ELF-1 (cell line): ENCODE measurements around the gene NRL.

ENCODE experiments used
- DNase-seq: peaks from one replicate; pipeline ENCODE4 v3.0.0-alpha.2; 2016; ENCODE audit warnings: low read depth, low spot score

The NRL gene

GRCh38 chr14:24114532-24115421, at the start of gene NRL, which contains the start of gene DCAF11:
Gene NRL (minus strand): TSS chr14:24114949. CDS start chr14:24082848, 32,101 bp downstream.
Gene DCAF11 (plus strand): TSS chr14:24114777. CDS start chr14:24115595, 818 bp downstream.
- peak; percentile 100 for DNase-seq

GRCh38 chr14:24162093-24162492, 47.3 kb upstream of the NRL start:
- no peak for DNase-seq

GRCh38 chr14:24160850-24161804, 46.4 kb upstream of the NRL start, which contains the start of gene IRF9:
Gene IRF9 (plus strand): TSS chr14:24161265. CDS start chr14:24162145, 880 bp downstream.
- DNase-seq = peak; percentile 99

- DNase-seq = no peak
These were observed 45.7 kb upstream of the NRL start for GRCh38 chr14:24160499-24160849.

GRCh38 chr14:24159777-24160498, 45.2 kb upstream of the NRL start:
- DNase-seq = no peak

- DNase-seq = no peak
These were observed 42.6 kb upstream of the NRL start for GRCh38 chr14:24157331-24157730.

GRCh38 chr14:24156840-24157239, 42.1 kb upstream of the NRL start:
- DNase-seq = no peak

- DNase-seq = no peak
These were observed 40.4 kb upstream of the NRL start for GRCh38 chr14:24155100-24155499.

GRCh38 chr14:24151404-24152080, 36.8 kb upstream of the NRL start:
- no peak for DNase-seq

- no peak for DNase-seq
These were observed 36.2 kb upstream of the NRL start for GRCh38 chr14:24150993-24151392.

GRCh38 chr14:24150567-24150966, 35.8 kb upstream of the NRL start:
- no peak for DNase-seq

GRCh38 chr14:24150061-24150460, 35.3 kb upstream of the NRL start:
- no peak for DNase-seq

GRCh38 chr14:24149302-24149969, 34.7 kb upstream of the NRL start:
- no peak for DNase-seq

GRCh38 chr14:24147761-24148428, 33.1 kb upstream of the NRL start:
- no peak for DNase-seq

GRCh38 chr14:24146978-24147760, 32.4 kb upstream of the NRL start, which contains the start of gene RNF31:
Gene RNF31 (plus strand): TSS chr14:24147498. CDS start chr14:24147699, 201 bp downstream.
- peak; percentile 99 for DNase-seq

GRCh38 chr14:24146453-24146977, 31.8 kb upstream of the NRL start, which contains the start of gene PSME2:
Gene PSME2 (minus strand): TSS chr14:24146610. CDS start chr14:24146581, 29 bp downstream.
- DNase-seq = peak; percentile 98

- DNase-seq = peak; percentile 68
These were observed 31.1 kb upstream of the NRL start for GRCh38 chr14:24145690-24146452.

- DNase-seq = no peak
These were observed 30.5 kb upstream of the NRL start for GRCh38 chr14:24145219-24145618.
